Neural cell (in vitro differentiated cells): Measurements from ENCODE around the gene FOSL1. TPM values are rescaled to one million over a fixed set of nuclear protein-coding genes. Genes with fewer than 3 reads are reported as not detected.
A peak's percentile ranks its signal among the peaks of the same experiment; 100 is the strongest.

Source experiments
- H2AFZ ChIP-seq: fragments of 200-600, 300-800 bp; sonication (generic), shearing (Covaris generic); 2 replicates; pipeline ENCODE4 v1.6.0; 2014; ENCODE audit warnings: low read depth, mild to moderate bottlenecking, antibody characterized with exemption, low read length, moderate library complexity
- H3F3A ChIP-seq: fragments of 200-600 bp; shearing (Covaris generic); 2 replicates; pipeline ENCODE4 v1.6.1; 2016; ENCODE audit warnings: mild to moderate bottlenecking, moderate library complexity, mixed read lengths, antibody characterized with exemption, low read length; ENCODE audit not compliant: insufficient read depth, poor library complexity, severe bottlenecking
- H3K27ac ChIP-seq: fragments of 200-600, 300-800 bp; sonication (generic), shearing (Covaris generic); 2 replicates; pipeline ENCODE4 v1.5.1; 2014; ENCODE audit warnings: mild to moderate bottlenecking, low read length, moderate library complexity
- H3K27me3 ChIP-seq: fragments of 300-800, 200-600 bp; sonication (generic), shearing (Covaris generic); 2 replicates; pipeline ENCODE4 v1.6.0; 2014; ENCODE audit warnings: mild to moderate bottlenecking, low read depth, low read length, moderate library complexity; ENCODE audit not compliant: insufficient read depth
- H3K36me3 ChIP-seq: fragments of 300-800, 200-600 bp; sonication (generic), shearing (Covaris generic); 2 replicates; pipeline ENCODE4 v1.5.1; 2014; ENCODE audit warnings: mild to moderate bottlenecking, antibody characterized with exemption, low read length, moderate library complexity; ENCODE audit not compliant: insufficient read depth
- H3K4me2 ChIP-seq: fragments of 300-800, 200-600 bp; sonication (generic), shearing (Covaris generic); 2 replicates; pipeline ENCODE4 v1.6.0; 2014; ENCODE audit warnings: mild to moderate bottlenecking, low read length
- H3K4me3 ChIP-seq: fragments of 300-800, 200-600 bp; sonication (generic), shearing (Covaris generic); 2 replicates; pipeline ENCODE4 v1.5.1; 2014; ENCODE audit warnings: mild to moderate bottlenecking, low read length, moderate library complexity
- H3K79me2 ChIP-seq: fragments of 200-600 bp; shearing (Covaris generic); replicated peaks from 2 replicates; pipeline ENCODE4 v1.6.0; 2014; ENCODE audit warnings: mild to moderate bottlenecking, low read length, moderate library complexity; ENCODE audit not compliant: insufficient read depth
- H3K9ac ChIP-seq: fragments of 300-800, 200-600 bp; sonication (generic), shearing (Covaris generic); 2 replicates; pipeline ENCODE4 v1.6.1; 2016; ENCODE audit warnings: mild to moderate bottlenecking, low read length, mixed read lengths
- H3K9me2 ChIP-seq: fragments of 200-600 bp; shearing (Covaris generic); 2 replicates; pipeline ENCODE4 v1.6.1; 2016; ENCODE audit warnings: mild to moderate bottlenecking, low read length, mixed read lengths; ENCODE audit not compliant: insufficient read depth
- H3K9me3 ChIP-seq: fragments of 200-600, 300-800 bp; sonication (generic), shearing (Covaris generic); 2 replicates; pipeline ENCODE4 v1.6.1; 2016; ENCODE audit warnings: mild to moderate bottlenecking, mixed run types, low read length, moderate library complexity, mixed read lengths
- H4K20me1 ChIP-seq: fragments of 200-600 bp; shearing (Covaris generic); 2 replicates; pipeline ENCODE4 v1.6.1; 2016; ENCODE audit warnings: mild to moderate bottlenecking, mixed run types; ENCODE audit not compliant: insufficient read depth
- EZH2 ChIP-seq: fragments of 200-600, 300-800 bp; shearing (Covaris generic), sonication (generic); IDR thresholded peaks from 2 replicates; pipeline ENCODE4 v1.6.1; 2014; ENCODE audit warnings: antibody characterized with exemption, low read length, borderline replicate concordance, mild to moderate bottlenecking; ENCODE audit not compliant: insufficient read depth, poor library complexity, severe bottlenecking
- MXI1 ChIP-seq: fragments of 450-650 bp; conservative IDR thresholded peaks from 2 replicates; pipeline ENCODE4 v1.6.1; 2014; ENCODE audit warnings: antibody characterized with exemption, mild to moderate bottlenecking; ENCODE audit not compliant: poor library complexity, severe bottlenecking
- POLR2AphosphoS5 ChIP-seq: IDR thresholded peaks from 2 replicates; pipeline ENCODE4 v1.6.1; 2012
- RAD21 ChIP-seq: fragments of 450-650 bp; conservative IDR thresholded peaks from 2 replicates; pipeline ENCODE4 v1.6.1; 2014; ENCODE audit warnings: antibody characterized with exemption, mild to moderate bottlenecking, moderate library complexity
- SMC3 ChIP-seq: fragments of 450-650 bp; conservative IDR thresholded peaks from 2 replicates; pipeline ENCODE4 v1.6.1; 2014; ENCODE audit warnings: antibody characterized with exemption, mild to moderate bottlenecking, moderate library complexity; ENCODE audit not compliant: poor library complexity
- TAF1 ChIP-seq: IDR thresholded peaks from 2 replicates; pipeline ENCODE4 v1.6.1; 2012; ENCODE audit warnings: low read depth
- polyA plus RNA-seq: library from polyadenylated mRNA; depleted of rRNA; stranded (reverse); fragments of >200 nt; gene quantifications from 2 replicates; pipeline ENCODE4 v1.2.3, GENCODE V29; 2014
- TF ChIP-seq, protein P1 (sequence below): fragments of 450-650 bp; IDR thresholded peaks from 2 replicates; pipeline ENCODE4 v1.5.1; 2014; ENCODE audit warnings: antibody characterized with exemption, mild to moderate bottlenecking, moderate library complexity; ENCODE audit not compliant: poor library complexity, severe bottlenecking

FOSL1 gene
- polyA plus RNA-seq, 1 donor from 2014 or later, result not detected

DNA sequence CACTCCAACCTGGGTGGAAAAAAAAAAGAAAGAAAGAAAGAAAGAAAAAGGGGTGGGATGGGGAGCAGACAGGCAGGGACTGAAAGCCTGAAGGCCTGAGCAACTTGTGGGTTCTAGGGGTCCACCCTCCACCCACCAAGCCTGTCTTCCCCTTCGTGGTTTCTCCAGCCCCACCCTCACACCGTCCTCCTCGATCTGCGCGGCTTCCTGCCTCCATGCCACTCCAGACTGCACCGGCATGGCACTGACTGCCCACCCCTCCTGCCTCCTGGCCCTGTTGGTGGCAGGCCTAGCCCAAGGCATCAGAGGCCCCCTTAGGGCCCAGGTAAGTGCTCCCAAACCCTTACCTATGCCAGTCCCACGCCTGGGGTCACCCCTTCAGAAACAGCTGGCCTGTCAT lies 20.6 kb downstream of the FOSL1 start, which contains the start of gene CTSW (continued):
- TF ChIP-seq MXI1, result no peak
- no peak for TF ChIP-seq EZH2

DNA sequence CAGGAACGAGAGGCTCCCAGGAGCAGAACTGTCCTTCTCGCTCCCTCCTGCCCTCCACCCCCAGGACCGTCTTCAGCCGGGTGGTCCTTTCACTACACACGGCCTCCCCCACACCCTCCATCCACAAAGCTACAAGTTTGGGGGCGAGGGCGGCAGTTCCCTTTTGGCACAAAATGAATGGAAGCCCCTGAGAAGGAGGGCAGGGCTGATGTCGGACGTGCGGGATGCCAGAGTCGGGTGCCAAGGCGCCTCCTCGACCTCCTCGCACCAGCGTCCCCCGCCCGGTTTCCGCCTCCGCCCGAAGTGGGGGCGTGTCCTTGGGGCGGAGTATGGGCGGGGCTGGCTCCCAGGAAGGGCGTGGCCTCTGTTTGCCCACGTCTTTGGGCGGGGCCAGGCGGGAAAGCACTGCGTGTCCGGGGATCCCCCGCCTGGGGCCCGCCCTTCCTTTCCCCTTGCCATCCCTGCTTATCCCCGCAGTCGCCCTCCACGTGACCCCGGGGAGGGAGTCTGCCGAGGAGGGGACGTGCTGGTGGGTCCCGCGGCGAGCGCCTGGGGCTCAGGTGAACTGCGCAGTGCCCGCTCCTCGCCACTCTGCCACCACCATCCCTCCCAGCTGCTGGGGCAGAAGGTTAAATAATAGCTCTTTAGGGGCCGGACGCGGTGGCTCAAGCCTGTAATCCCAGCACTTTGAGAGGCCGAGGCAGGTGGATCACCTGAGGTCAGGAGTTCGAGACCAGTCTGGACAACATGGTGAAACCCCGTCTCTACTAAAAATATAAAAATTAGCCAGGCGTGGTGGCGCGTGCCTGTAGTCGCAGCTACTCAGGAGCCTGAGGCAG lies 26.7 kb downstream of the FOSL1 start:
- Histone ChIP-seq H3K79me2 (no peaks in the 10 kb centered on the region), H3K4me3 (peak overlapping the region; percentile 65), H3K27me3 (peaks cover 11% of the 10 kb centered on the region), H3F3A (no peaks in the 10 kb centered on the region), H3K36me3 (no peaks in the 10 kb centered on the region), H3K9me2 (no peaks in the 10 kb centered on the region), H3K27ac (no peak overlapping the region), H4K20me1 (no peaks in the 10 kb centered on the region), H2AFZ (no peak overlapping the region), H3K4me2 (no peak overlapping the region), H3K9ac (peak overlapping the region; percentile 46), H3K9me3 (no peaks in the 10 kb centered on the region)
- TF ChIP-seq RAD21 (no peak), SMC3 (no peak), POLR2AphosphoS5 (peak; percentile 52), EZH2 (no peak), MXI1 (peak; percentile 13)
- TF ChIP-seq, protein P1, sequence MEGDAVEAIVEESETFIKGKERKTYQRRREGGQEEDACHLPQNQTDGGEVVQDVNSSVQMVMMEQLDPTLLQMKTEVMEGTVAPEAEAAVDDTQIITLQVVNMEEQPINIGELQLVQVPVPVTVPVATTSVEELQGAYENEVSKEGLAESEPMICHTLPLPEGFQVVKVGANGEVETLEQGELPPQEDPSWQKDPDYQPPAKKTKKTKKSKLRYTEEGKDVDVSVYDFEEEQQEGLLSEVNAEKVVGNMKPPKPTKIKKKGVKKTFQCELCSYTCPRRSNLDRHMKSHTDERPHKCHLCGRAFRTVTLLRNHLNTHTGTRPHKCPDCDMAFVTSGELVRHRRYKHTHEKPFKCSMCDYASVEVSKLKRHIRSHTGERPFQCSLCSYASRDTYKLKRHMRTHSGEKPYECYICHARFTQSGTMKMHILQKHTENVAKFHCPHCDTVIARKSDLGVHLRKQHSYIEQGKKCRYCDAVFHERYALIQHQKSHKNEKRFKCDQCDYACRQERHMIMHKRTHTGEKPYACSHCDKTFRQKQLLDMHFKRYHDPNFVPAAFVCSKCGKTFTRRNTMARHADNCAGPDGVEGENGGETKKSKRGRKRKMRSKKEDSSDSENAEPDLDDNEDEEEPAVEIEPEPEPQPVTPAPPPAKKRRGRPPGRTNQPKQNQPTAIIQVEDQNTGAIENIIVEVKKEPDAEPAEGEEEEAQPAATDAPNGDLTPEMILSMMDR, result no peak

DNA sequence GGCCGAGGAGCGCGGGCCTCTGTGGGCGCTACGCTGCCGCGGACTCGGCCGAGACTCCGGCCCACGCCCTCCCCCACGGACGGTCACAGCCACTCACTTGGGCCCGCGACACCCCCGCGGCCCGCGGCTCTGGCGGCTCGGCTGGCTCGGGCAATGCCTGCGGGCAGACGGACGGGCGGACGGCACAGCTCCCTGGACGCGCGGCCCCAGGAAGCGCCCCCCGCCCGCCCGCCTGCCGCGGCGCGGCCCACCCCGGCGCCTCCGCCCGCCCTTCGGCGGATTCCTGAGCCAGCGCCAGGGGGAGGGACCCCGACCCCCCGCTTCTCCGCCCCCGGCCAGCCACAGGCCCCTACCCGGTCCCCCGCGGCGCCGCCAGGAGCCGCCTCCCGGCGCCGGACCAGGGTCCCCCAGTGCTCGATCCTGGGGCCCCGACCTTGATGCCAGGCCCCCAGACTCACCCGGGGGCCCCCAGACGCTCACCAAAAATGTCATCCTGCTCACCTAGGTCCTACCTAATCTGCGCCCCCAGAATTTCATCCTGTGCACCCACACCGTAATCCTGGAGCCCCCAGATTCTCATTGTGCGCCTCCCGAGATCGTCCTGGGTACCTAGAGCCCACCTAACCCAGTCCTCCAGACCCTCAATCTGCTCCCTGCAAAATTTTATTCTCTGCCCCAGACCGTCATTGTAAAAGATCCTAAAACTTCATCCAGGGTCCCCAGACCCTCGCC lies 27.4 kb downstream of the FOSL1 start, which contains the start of gene EFEMP2:
Gene EFEMP2 (minus strand): TSS at position 215 of the 732 bp plus-strand sequence. CDS start 446 bp downstream, outside the sequence.
- Histone ChIP-seq H3K9me3 (no peaks in the 10 kb centered on the region), H3K4me2 (no peak within 1 kb of the TSS), H3K9me2 (no peaks in the 10 kb centered on the region), H3K4me3 (peak within 1 kb of the TSS; percentile 65), H2AFZ (no peak within 1 kb of the TSS), H3K36me3 (no peaks in the 10 kb centered on the region), H3K27me3 (peaks cover 11% of the 10 kb centered on the region), H4K20me1 (no peaks in the 10 kb centered on the region), H3K9ac (peak within 1 kb of the TSS; percentile 46), H3K27ac (no peak within 1 kb of the TSS), H3K79me2 (no peaks in the 10 kb centered on the region), H3F3A (no peaks in the 10 kb centered on the region)
- no peak for TF ChIP-seq TAF1
